Measurements from ENCODE around the gene TAT. TPM values are rescaled to one million over a fixed set of nuclear protein-coding genes. Genes with fewer than 3 reads are reported as not detected.
"Not testable (repeated sequence)": the region's sequence is repeated elsewhere in the genome, so short reads cannot be mapped to it uniquely, and the experiment has no call there.

The TAT gene
- total RNA-seq, 4 donors from 2014 or later, result 0.20 TPM; not detected in 3

DNA sequence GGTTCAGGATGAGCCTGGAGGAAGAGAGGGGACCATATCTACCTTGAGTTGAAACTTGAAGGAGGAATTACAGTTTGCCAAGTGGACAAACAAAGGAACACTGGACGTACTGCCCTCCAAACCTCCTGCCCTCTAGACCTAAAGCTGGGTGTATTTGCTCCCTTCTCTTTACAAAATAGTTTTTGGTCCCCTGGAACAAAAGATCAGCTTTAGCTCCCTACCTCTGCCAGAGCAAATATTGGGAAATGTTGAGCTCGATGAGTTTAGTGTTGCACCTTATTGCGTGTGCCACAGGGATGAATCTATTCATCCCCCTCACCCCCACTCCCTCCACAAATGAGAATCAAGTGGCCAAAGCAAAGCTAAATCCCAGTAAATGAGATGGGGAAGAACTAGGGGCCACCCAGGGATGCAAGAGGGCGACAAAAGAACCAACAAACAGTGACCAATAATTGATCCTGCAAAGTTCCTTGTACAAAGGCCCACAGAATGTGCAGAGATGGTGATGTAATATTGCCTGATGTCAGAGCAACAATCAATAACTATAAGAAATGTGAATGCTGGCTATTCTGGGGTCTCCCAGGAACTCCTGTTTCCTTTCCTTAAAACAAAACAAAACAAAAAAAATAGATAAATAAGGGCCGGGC is 17.2 kb upstream of the TAT start:
- H3K27ac ChIP-seq, result no peak overlapping the region
- no peak overlapping the region for H3K4me3 ChIP-seq
- WGBS, 2 donors, result 79% methylated on average over 5 of the region's 5 CpGs
- H3K9me3 ChIP-seq, result no peaks in the 10 kb centered on the region
- no peaks in the 10 kb centered on the region for H3K27me3 ChIP-seq
- no peak for TF ChIP-seq EP300 (IDR thresholded peaks at IDR 0.05)
- TF ChIP-seq, protein P1, sequence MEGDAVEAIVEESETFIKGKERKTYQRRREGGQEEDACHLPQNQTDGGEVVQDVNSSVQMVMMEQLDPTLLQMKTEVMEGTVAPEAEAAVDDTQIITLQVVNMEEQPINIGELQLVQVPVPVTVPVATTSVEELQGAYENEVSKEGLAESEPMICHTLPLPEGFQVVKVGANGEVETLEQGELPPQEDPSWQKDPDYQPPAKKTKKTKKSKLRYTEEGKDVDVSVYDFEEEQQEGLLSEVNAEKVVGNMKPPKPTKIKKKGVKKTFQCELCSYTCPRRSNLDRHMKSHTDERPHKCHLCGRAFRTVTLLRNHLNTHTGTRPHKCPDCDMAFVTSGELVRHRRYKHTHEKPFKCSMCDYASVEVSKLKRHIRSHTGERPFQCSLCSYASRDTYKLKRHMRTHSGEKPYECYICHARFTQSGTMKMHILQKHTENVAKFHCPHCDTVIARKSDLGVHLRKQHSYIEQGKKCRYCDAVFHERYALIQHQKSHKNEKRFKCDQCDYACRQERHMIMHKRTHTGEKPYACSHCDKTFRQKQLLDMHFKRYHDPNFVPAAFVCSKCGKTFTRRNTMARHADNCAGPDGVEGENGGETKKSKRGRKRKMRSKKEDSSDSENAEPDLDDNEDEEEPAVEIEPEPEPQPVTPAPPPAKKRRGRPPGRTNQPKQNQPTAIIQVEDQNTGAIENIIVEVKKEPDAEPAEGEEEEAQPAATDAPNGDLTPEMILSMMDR (IDR thresholded peaks at IDR 0.05), result no peak
- no peak for TF ChIP-seq POLR2A (IDR thresholded peaks at IDR 0.05)
- no peak for DNase-seq (ENCODE audit: low spot score in 2 of 2)
- no peaks in the 10 kb centered on the region for H3K4me1 ChIP-seq
- no peaks in the 10 kb centered on the region for H3K36me3 ChIP-seq

DNA sequence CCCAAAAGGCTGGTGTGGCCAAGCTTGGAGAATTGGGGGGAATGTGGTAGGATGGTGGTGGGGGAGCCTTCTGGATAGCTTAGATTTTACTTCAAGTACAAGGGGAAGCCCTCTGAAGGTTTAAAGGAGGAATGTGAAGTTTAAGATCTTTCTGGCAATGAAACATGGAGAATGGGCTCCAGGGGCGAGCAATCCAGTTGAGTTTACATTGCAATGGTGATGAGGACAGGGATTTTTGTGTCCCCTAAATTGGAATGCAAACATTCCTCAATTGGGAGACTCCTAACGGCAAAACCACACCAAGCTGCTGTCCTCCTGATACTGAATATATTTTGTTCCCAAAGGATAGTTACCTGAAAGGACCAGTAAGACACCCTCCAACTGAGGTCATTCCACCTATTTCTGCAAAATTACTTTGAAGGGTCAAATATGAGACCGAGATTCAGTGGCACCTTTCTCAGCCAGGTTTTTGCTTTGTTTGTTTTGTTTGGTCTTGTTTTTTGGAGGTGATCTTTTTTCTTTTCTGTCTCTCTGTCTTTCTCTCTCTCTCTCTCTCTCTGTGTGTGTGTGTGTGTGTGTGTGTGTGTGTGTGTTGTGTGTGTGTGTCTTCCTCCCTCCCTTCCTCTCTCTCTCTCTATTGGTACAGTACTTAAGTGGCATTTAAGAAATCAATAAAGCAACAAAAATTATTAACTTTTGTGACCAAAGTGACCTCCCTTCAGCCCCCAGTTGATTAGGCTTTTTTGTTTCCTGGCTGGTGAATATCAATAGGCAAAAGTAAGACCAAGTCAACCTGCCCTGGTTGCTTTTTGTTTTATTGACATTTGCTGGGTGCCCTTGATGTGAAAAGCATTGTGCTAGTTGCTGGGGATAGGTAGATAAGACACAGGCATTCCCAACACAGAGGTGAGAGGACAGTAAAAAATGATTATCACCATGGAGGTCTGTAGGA is 16.4 kb upstream of the TAT start:
- 81 to 82% methylated on average over 3 of the region's 3 CpGs for WGBS, 2 donors
- TF ChIP-seq EP300 (IDR thresholded peaks at IDR 0.05), result no peak
- TF ChIP-seq, protein P1 (IDR thresholded peaks at IDR 0.05), result no peak
- no peak for TF ChIP-seq POLR2A (IDR thresholded peaks at IDR 0.05)
- DNase-seq (ENCODE audit: low spot score in 2 of 2), result no peak
- no peaks in the 10 kb centered on the region for H3K9me3 ChIP-seq
- H3K36me3 ChIP-seq, result no peaks in the 10 kb centered on the region
- no peaks in the 10 kb centered on the region for H3K27me3 ChIP-seq
- H3K4me1 ChIP-seq, result no peaks in the 10 kb centered on the region
- no peak overlapping the region for H3K27ac ChIP-seq
- H3K4me3 ChIP-seq, result no peak overlapping the region

DNA sequence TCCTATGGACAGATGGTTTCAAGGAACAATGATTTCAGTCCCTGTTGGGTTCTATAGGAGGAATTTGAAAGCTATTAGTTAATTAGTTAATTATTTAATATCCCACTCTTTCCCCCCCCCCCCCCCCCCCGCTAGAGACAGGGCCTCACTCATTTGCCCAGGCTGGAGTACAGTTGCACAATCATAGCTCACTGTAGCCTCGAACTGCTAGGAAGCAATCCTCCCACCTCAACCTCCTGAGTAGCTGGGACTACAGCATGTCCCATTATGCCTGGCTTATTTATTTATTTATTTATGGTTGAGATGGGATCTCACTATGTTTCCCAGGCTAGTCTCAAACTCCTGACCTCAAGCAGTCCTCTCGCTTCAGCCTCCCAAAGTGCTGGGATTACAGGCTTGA is 15.0 kb upstream of the TAT start:
- 77% methylated on average over 3 of the region's 3 CpGs for WGBS, 2 donors
- TF ChIP-seq, protein P1 (IDR thresholded peaks at IDR 0.05), result no peak
- TF ChIP-seq POLR2A (IDR thresholded peaks at IDR 0.05) (no peak), EP300 (IDR thresholded peaks at IDR 0.05) (no peak)
- H3K27ac ChIP-seq, result no peak overlapping the region
- H3K36me3 ChIP-seq, result no peaks in the 10 kb centered on the region
- no peaks in the 10 kb centered on the region for H3K27me3 ChIP-seq
- H3K4me1 ChIP-seq, result no peaks in the 10 kb centered on the region
- H3K4me3 ChIP-seq, result no peak overlapping the region
- H3K9me3 ChIP-seq, result no peaks in the 10 kb centered on the region
- DNase-seq (ENCODE audit: low spot score in 2 of 2), result no peak

DNA sequence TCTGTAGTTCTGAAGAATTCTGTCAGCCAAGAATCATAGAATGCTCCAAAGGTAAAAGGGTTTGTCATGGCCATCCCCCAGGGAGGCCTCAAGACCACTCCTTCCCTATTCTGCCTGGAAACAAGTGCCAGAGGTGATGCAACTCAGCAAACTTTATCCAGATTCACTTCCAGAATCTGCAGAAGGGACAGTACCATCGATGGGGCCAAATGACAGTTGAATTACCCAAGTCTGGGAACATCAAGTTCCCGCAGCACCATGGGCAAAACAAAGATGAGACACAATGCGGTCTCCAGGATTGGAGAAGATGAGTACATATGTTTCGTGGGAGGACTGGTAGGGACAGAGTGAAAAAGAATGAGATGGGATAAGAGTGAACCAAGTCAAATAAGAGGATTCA is 13.7 kb upstream of the TAT start:
- no peaks in the 10 kb centered on the region for H3K9me3 ChIP-seq
- H3K4me1 ChIP-seq, result no peaks in the 10 kb centered on the region
- DNase-seq (ENCODE audit: low spot score in 2 of 2), result no peak
- TF ChIP-seq POLR2A (IDR thresholded peaks at IDR 0.05) (no peak), EP300 (IDR thresholded peaks at IDR 0.05) (no peak)
- TF ChIP-seq, protein P1 (IDR thresholded peaks at IDR 0.05), result no peak
- no peak overlapping the region for H3K27ac ChIP-seq
- no peaks in the 10 kb centered on the region for H3K27me3 ChIP-seq
- 80 to 86% methylated on average over 4 of the region's 4 CpGs for WGBS, 2 donors
- no peak overlapping the region for H3K4me3 ChIP-seq
- H3K36me3 ChIP-seq, result no peaks in the 10 kb centered on the region

DNA sequence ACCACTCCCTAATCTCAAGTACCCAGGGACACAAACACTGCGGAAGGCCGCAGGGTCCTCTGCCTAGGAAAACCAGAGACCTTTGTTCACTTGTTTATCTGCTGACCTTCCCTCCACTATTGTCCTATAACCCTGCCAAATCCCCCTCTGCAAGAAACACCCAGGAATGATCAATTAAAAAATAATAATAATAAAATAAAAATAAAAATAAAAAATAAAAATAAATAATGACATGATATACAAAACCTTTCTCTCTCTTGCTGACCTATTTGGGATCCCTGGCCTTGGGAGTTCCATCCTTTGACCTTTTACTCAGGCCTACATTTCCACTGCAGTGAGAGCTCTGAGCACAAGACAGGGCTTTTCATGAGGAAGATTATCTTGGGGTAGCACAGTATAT is 13.2 kb upstream of the TAT start:
- not testable (repeated sequence) for H3K27me3 ChIP-seq; H3K27ac ChIP-seq; H3K9me3 ChIP-seq; H3K4me1 ChIP-seq; H3K4me3 ChIP-seq; H3K36me3 ChIP-seq; DNase-seq (ENCODE audit: low spot score in 2 of 2)
- WGBS, 2 donors, result 73% methylated on average over 2 of the region's 2 CpGs; no CpG with 5 or more reads in 1 of the 2 donors

DNA sequence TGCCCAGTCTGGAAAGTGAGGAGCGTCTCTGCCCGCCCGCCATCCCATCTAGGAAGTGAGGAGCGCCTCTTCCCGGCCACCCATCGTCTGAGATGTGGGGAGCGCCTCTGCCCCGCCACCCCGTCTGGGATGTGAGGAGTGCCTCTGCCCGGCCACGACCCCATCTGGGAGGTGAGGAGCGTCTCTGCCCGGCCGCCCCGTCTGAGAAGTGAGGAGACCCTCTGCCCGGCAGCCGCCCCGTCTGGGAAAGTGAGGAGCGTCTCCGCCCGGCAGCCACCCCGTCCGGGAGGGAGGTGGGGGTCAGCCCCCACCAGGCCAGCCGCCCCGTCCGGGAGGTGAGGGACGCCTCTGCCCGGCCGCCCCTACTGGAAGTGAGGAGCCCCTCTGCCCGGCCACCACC is 12.4 kb upstream of the TAT start:
- not testable (repeated sequence) for H3K9me3 ChIP-seq; H3K4me3 ChIP-seq; DNase-seq (ENCODE audit: low spot score in 2 of 2); H3K36me3 ChIP-seq; H3K27ac ChIP-seq; H3K4me1 ChIP-seq; H3K27me3 ChIP-seq
- 94 to 100% methylated on average over 6 to 29 of the region's 30 CpGs for WGBS, 2 donors
